Peyer's patch (tissue), 4 donors: ENCODE data around the gene ILF3.

Source experiments
- POLR2A ChIP-seq, 2 donors: fragments of 450-650 bp; IDR thresholded peaks; one replicate each; pipeline ENCODE4 v1.5.1; 2017; ENCODE audit warnings: antibody characterized with exemption in 2 of 2, mild to moderate bottlenecking in 2 of 2, moderate library complexity in 2 of 2
- TF ChIP-seq, protein P1 (sequence below), 6 experiments: fragments of 450-650 bp in 4 of 6; fragments of 200-600 bp in 2 of 6; sonication (generic) in 1 of 6; IDR thresholded peaks; one replicate each; pipeline ENCODE4 v1.5.1; 2017 to 2019; ENCODE audit warnings: antibody characterized with exemption in 6 of 6, mild to moderate bottlenecking in 3 of 6, moderate library complexity in 1 of 6

DNA sequence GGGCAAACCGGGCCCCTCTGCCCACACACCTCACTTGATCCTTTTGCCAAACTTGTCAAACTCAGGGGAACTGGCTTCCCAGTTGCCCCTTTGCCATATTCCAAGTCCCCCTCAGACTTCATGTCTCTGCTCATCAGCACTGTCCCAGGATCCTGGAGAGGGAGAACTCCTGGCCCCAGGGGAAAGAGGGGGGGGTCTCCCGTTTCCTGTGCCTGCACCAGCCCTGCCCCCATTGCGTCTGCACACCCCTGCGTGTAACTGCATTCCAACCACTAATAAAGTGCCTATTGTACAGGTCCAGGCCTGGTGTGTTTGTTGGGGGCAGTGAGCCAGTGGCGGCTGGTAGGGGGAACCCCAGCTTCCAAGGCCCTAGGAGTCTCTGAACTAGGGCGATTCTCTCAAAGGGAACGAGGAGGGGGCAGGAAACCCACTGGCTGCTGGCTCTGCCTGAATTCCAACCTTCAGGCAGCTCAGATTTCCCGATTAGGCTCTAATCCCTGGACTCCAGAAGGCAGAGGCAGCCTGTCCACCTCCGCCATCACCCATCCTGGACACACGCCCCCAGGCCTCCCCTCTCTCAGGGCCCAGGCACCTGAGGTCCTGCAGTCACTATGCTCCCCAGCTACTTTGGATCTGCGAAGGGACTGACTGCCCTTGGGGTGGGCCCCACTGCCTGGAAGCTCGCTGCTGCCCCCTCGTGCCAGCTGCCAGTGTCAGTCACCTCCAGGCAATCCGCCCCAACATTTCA, 9.7 kb upstream of the ILF3 start:
- TF ChIP-seq, protein P1, sequence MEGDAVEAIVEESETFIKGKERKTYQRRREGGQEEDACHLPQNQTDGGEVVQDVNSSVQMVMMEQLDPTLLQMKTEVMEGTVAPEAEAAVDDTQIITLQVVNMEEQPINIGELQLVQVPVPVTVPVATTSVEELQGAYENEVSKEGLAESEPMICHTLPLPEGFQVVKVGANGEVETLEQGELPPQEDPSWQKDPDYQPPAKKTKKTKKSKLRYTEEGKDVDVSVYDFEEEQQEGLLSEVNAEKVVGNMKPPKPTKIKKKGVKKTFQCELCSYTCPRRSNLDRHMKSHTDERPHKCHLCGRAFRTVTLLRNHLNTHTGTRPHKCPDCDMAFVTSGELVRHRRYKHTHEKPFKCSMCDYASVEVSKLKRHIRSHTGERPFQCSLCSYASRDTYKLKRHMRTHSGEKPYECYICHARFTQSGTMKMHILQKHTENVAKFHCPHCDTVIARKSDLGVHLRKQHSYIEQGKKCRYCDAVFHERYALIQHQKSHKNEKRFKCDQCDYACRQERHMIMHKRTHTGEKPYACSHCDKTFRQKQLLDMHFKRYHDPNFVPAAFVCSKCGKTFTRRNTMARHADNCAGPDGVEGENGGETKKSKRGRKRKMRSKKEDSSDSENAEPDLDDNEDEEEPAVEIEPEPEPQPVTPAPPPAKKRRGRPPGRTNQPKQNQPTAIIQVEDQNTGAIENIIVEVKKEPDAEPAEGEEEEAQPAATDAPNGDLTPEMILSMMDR (IDR thresholded peaks at IDR 0.05): peak; percentile 65 to 96 (median 94)
- no peak for TF ChIP-seq POLR2A (IDR thresholded peaks at IDR 0.05)
